Stimulated activated CD8-positive, alpha-beta memory T cell treated with anti-CD3 and anti-CD28 coated beads, Interleukin-7, amount 100 ng/mL, for 24 hours (primary cell): ENCODE data around the gene RNF213.
"Not testable (repeated sequence)": the region's sequence is repeated elsewhere in the genome, so short reads cannot be mapped to it uniquely, and the experiment has no call there.

ENCODE experiments used
- DNase-seq: peaks from one replicate; pipeline ENCODE4 v3.0.0-alpha.2; 2020; ENCODE audit warnings: low read depth

RNF213 gene

DNA sequence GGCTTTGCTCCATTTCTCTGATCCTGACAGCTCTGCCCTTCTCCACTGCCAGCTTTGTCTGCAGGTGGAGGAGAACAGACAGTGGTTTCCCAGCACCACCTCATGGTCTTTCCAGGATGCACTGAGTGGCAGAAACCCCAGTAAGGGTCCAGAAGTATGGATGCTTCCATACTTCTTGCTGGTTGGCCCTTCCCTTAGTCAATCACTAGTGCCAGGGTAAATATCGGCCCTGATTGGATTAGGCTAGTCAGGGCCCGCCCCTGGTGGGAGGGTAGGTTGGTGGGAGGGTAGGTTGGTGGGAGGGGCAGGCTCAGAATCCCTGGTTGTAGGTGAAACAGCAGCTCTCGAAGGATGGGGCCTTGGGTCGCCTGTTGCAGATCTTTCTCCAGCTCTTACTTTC is 10.2 kb downstream of the RNF213 start:
- DNase-seq, result no peak

DNA sequence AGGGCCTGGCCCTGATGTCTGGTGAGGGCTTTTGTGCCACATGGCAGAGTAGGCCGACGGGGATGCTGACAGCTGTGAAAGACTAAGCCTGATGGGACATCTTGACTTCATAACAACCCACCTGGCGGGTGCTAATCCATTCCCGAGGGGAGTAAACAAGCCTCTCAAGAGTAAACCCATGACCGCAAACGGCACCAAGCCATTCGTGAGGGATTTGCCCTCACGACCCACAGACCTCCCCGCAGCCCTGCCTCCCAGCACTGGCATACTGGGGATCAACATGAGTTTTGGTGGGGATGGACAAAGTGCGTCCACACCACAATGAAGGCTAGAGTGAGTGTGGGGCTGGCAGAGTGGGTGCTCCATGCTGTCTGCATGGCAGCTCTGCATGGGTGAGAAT is 11.7 kb downstream of the RNF213 start:
- DNase-seq, result no peak

DNA sequence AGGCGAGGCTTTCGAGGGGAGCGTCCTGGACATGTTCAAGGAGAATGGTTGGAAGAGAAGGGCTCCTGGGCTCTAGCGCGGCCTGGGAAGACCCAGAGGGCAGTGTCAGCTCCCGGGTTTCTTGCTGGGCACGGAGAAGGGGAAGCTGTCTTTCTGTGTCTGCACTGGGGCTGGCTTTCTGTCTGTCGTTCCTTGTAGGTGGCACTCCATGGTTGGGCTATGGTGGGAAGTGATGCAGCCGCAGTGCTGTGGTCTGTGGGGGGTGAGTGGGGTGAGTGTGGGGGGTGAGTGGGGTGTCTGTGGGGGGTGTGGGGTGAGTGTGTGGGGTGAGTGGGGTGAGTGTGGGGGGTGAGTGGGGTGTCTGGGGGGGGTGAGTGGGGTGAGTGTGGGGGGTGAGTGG is 13.7 kb downstream of the RNF213 start:
- no peak for DNase-seq

DNA sequence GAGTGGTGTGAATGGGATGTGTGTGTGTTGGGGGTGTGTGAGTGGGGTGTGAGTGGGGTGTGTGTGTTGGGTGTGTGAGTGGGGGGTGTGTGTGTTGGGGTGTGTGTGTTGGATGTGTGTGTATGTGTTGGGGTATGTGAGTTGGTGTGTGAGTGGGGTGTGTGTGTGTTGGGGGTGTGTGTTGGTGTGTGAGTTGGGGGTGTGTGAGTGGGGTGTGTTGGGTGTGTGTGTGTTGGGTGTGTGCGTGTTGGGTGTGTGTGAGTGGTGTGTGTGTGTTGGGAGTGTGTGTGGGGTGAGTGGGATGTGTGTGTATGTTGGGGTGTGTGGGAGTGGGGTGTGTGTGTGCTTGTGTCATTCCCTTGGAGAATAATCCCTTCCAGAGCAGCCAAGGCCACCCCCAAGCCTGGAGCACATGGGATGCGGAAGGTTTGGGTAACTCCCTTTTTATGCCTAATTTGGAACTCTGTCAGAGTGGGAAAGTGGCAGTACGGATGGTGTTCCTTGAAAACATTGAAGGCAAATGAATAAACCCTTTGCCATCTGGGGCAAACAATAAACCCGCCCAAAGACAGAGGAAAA is 14.3 kb downstream of the RNF213 start:
- no peak for DNase-seq

DNA sequence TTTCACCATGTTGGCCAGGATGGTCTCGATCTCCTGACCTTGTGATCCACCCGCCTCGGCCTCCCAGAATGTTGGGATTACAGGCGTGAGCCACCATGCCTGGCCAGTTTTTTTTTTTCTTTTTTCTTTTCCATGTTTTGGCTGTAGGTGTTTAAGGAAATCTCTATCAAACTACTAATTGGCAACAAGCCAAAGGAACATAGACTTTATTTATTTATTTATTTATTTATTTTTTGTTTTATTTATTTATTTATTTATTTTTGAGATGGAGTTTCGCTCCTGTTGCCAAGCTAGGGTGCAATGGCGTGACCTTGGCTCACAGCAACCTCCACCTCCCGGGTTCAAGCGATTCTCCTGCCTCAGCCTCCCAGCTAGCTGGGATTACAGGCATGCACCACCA is 15.2 kb downstream of the RNF213 start:
- DNase-seq, result not testable (repeated sequence)

DNA sequence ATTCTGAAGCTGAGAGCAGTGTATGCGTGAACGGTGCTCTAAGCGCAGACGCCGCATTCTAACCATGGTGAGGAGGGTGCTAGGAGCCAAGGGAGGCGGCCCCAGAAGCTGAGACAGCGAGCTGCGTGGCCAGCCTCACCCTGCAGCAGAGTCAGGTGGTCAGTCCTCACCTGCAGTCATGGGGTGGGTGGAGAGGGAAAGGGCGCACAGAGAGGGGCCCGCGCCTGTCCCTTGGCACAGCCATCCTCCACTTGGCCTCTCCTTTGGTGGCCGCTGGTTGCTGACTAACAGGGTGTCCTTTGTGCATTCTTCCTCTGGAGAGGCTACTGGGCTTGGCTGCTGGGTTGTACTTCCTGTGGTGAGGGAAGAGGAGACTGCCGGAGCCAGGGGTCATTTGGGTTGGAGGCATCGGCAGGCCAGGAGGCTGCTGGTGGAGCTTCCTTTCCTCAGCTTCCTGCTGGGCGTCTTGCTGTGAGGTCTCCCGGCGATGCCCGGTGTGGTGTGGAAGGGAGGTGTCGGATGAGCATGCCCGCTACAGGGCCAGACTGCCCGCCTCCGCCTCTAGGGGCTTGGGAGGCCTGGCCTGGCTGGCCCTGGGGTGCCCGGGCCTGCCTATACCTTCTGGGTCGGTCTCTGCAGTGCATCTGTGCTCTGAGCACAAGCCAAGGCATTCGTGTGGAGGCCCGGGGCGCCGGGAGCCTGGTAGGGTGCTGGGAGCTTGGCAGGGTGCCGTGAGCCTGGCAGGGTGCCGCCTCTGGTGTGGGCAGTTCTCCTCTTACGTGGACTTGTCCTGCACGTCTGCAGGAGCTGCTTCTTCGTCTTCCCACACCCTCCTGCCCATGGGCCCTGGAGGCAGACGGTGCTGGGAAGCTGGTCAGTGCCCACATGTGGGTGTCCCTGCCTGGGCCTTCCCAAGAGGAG is 17.4 kb downstream of the RNF213 start:
- no peak for DNase-seq

DNA sequence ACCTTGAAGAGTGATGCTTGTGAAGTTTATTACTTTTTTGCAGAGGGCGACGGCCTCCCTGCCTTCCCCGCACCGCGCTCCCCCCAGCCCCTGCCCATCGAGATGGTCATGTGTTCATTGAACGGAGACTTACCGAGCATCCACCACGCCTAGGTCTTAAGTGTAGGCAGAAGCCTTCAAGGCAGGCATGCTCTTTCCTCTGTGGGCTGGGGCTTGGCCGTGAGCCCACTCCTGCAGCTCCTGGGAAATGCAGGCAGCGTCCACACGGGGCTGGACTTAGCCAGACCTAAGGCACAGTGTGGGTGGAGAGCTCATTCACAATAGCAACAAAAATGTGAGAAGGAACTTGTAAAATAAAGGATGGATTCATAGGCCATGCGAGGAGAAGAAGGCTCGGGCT is 19.2 kb downstream of the RNF213 start:
- no peak for DNase-seq

DNA sequence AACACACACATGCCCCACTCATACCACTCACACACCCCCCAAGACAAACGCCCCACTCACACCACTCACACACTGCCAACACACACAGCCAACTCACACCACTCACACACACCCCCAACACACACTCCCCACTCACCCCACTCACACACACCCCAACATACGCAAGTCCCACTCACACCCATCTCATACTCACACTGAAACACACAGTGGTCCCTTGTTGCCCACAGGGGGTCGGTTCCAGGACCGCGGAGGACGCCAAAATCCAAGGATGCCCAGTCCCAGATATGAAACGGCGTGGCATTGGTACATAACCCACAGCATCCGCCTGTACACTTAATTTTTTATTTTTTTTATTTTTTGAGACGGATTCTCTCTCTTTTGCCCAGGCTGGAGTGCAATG is 20.9 kb downstream of the RNF213 start:
- no peak for DNase-seq

DNA sequence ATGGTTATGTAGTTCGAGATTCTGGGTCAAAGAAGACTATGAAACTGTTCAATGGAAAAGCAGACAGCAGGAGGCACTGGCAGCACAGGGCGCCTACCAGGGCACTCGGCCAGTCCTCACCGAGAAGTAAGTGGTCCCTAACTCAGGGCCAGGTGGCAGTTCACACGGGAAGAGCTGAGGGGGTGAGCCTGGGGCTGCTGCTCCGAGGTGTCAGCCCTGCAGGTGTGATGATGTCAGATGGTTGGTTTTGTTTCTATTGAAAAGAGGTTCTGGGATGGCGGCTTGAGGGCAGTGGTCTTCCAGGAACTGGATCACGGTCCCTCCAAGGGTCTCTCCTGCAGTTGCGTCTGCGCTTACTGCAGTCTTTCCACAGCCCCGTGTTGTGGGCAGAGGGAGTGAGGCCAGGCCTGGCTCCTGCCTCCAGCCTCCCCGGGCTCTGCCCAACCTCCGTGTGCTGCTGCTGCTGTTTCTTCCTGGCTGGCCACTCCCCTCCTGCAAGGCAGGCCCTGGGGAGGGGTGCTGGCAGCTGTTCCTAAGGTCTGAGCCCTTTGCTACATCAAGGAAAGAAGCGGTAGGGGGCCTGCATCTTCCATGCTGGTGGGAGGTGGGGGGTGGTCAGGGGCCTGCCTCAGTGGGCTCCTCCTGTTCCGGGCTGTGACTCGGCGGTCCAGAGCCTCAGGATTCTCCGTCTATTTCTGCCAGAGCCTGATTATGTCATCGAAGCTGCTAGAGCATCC is 22.6 kb downstream of the RNF213 start:
- no peak for DNase-seq

DNA sequence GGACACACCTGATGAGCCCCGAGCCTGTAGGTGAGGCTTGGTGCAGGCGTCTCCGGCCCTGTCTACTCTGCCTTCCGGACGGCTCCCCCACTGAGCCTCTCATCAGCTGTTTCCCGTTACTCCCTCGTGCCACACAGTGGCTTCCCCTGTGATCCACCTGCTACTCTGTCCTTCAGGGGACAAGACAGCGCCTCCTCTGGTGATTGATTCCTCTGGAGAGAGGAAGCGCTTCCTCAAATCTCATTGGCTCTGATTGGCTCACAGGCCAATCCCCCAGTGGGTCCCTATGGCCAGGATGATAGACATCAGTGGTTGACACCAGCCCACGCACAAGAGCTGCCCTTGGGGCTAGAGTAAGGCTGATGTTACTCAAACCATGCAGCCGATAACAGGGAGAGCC is 24.0 kb downstream of the RNF213 start:
- DNase-seq, result no peak

DNA sequence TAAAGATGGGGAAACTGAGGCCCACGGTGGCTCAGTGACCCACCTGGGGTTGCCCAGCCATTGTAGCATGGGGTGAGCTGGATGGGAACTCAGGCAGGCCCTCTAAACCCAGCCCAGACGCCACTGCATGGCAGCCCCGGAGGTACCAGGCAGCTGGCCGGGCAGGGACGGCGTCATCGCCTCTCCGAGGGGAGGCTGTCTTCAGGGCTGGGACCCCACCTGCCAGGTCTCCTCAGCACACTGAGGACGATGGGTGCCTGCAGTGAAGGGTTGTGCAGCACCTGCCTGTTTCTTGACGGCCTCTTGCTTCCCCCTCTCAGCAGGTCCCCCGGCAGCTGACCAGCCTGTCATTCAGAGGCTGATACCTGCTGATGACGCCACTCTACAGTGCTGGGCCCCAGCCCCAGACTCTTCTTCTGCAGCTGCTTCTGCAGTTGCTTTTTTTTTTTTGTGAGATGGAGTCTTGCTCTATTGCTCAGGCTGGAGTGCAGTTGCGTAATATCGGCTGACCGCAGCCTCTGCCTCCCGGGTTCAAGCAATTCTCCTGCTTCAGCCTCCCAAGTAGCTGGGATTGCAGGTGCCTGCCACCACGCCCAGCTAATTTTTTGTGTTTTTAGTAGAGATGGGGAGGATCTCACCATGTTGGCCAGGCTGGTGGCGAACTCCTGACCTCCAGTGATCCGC is 24.7 kb downstream of the RNF213 start:
- no peak for DNase-seq

DNA sequence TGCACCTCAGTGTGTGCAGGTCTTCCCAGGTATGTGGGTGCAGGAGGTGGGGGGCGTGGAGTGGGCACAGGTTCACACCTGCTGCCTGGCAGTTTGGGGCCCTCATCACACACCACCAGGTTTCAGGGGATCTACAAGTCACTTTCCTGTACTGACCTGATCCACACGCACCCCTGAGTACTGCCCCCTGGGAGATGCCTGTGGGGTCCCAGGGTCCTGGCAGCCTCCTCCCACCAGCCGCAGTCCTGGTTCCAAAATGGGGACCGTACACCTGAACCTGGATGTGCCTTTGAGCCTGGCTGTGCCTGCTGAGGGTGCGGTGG is 25.9 kb downstream of the RNF213 start:
- DNase-seq, result no peak

DNA sequence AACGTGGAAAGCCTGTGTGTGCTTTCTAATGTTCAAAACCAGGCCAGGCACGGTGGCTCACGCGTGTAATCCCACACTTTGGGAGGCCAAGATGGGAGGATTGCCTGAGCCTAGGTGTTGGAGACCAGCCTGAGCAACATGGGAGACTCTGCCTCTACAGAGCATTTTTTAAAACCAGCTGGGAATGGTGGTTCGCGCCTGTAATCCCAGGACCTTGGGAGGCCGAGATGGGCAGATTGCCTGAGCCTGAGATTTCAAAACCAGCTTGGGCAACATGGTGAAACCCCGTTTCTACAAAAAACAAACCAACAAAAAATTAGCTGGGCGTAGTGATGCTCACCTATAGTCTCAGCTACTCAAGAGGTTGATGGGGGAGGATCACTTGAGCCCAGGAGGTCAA is 26.4 kb downstream of the RNF213 start:
- DNase-seq, result no peak

DNA sequence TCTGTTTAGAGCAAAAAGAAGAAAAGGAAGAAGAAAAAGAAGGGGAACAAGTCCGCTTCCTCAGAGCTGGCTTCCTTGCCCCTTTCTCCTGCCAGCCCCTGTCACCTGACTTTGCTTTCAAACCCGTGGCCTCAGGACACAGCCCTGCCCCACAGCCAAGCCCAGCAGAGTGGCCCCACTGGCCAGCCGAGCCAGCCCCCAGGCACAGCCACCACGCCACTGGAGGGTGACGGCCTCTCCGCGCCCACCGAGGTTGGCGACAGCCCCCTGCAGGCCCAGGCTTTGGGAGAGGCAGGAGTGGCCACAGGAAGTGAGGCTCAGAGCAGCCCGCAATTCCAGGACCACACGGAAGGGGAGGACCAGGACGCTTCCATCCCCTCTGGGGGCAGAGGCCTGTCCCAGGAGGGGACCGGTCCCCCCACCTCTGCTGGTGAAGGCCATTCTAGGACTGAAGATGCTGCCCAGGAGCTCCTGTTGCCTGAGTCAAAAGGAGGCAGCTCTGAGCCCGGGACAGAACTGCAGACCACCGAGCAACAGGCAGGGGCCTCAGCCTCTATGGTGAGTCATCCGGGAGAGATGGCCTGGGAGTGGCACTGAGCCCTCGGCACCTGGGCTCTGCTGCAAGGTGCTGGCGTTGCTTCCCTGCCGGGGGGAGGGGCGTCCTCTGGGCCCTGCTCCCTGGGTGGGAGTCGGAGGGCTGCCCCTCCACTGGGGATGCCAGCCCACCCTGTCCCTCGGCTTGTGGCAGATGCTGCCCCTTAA is 27.3 kb downstream of the RNF213 start:
- no peak for DNase-seq

DNA sequence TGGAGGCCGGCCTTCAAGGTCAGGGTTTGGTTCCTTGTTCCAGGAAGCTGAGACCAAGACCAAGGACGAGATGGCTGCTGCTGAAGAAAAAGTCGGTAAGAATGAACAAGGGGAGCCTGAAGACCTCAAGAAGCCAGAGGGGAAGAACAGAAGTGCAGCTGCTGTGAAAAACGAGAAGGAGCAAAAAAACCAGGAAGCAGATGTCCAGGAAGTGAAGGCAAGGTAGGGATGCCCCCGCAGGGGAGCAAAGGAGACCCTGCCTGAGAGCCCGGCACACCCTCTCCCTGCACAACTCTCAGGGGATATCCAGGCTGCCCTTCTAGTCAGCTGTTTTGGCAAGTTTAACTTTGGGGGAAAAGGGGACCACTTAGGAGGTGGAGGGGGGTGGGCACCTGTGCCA is 29.0 kb downstream of the RNF213 start:
- DNase-seq, result no peak

DNA sequence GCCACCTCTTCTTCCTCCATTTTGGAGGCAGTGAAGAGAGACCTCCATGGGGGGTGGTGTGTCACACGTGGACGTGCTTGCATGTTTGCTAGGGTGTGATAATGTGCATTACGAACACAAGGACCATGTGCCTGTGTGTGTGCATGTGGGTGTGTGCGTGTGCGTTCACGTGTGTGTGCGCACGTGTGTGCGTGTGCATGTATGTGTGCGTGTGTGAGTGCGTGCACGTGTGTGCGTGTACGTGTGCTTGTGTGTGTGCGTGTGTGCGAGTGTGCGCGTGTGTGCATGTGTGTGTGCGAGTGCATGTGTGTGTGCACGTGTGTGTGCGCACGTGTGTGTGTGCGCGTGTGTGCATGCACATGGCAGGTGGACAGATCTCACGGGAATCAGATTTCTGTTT is 29.5 kb downstream of the RNF213 start:
- no peak for DNase-seq

DNA sequence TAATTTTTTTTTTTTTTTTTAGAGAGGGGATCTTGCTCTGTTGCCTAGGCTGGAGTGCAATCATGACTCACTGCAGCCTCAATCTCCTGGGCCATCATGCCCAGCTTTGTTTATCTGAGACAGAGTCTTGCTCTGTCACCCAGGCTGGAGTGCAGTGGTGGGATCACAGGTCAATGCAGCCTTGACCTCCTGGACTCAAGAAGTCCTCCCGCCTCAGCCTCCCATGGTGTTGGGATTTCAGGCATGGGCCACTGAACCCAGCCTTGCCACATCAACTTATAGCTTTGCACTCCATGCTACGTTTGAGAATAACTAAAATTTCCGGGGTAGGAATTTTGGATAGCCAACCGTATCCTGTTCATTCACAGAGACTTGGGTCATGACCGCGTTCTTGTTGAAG is 30.6 kb downstream of the RNF213 start:
- DNase-seq, result no peak

DNA sequence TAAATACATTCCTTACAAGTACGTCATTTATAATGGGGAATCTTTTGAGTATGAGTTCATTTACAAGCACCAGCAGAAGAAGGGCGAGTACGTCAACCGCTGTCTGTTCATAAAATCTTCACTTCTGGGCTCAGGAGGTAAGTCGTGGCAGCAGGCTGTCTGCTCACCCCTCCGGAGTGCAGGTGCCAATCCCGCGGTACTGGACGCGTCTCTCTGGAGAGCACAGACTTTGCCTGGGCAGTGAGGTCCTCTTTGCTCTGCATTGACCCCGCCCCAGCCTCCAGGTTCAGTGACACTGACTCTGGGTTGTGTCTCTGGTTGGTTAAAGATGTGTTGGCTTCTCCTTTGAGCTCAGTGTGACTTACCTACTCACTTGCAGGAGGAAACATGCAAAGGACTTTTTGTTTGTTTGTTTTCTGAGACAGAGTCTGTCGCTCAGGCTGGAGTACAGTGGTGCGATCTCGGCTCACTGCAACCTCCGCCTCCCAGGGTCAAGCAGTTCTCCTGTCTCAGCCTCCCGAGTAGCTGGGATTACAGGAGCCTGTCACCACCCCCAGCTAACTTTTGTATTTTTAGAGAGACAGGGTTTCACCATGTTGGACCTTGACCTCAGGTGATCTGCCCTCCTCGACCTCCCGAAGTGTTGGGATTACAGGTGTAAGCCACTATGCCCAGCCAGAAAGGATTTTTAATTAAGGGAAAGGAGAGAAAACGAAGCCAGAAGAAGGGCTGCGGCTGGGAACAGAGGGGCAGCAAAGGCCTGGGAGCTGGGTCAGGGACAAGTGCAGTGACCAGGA is 31.2 kb downstream of the RNF213 start:
- no peak for DNase-seq

DNA sequence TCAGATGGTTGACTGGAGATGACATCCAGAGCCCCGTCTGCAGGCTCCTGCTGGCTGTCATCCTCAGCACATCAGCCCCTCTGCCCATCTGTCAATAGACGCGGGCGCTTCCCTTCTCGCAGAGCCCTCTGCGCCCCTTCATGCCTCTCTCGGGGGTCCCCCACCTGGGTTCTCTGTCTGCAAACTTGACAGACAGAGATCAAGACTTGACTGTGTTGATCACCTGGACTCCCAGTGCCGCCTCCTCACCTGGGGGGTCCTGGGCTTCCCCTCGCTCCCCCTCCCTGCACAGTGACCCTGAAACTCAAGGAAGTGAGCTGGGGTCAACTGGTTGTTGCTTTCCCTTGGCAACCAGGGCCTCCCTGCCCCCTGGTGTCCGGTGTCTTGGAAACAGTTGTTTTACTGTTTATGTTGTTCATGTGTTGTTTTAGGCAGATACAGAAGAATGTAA is 31.9 kb downstream of the RNF213 start:
- no peak for DNase-seq

DNA sequence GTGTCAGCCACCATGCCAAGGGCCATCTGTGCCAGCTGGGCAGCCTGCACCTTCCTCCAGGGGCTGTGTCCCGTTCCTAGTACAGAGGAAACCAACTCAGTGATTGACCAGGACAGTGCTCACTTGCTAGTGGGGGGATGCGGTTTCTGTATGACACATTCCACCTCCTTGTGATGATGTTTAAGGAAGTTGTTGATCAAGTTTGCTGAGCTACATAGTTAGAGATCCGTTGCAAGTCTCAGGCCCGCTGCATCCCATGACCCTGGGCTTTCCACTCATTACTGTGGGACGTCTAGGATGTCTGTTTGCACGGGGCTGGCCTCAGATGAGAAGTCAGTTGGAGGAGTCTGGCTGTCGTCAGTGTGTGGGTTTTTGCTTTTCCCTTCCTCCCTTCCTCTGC is 33.6 kb downstream of the RNF213 start:
- no peak for DNase-seq

DNA sequence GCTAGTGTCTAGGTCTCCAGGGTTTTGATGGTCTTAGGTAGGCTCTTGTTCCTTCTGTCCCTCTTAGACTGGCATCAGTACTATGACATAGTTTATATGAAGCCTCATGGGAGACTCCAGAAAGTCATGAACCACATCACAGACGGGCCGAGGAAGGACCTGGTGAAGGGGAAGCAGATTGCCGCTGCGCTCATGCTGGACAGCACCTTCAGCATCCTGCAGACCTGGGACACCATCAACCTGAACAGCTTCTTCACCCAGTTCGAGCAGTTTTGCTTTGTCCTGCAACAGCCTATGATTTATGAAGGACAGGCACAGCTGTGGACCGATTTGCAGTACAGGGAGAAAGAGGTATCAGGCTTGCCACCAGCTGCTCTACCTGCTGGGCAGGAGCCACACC is 34.0 kb downstream of the RNF213 start:
- DNase-seq, result no peak
